ENCODE results near the gene NUDT15. TPM values are rescaled to one million over a fixed set of nuclear protein-coding genes. Genes with fewer than 3 reads are reported as not detected.
A peak's percentile ranks its signal among the peaks of the same experiment; 100 is the strongest.

NUDT15 gene
- total RNA-seq, 2 experiments from 2014 or later, result 14.4 to 16.2 TPM

GRCh38 chr13:48081739-48082138, 44.2 kb downstream of the NUDT15 start:
- Histone ChIP-seq H3K27me3 (ENCODE audit: control insufficient read depth in 1 of 2, insufficient read depth in 2 of 2, low read length in 2 of 2) (no peaks in the 10 kb centered on the region), H3K4me1 (ENCODE audit: insufficient read depth, low read length) (no peaks in the 10 kb centered on the region), H3K4me3 (ENCODE audit: low read length) (no peak overlapping the region), H3K36me3 (ENCODE audit: insufficient read depth, low read length) (peaks cover 84% of the 10 kb centered on the region), H3K9me3 (ENCODE audit: control insufficient read depth in 1 of 2, insufficient read depth in 1 of 2, low read length in 2 of 2) (no peaks in the 10 kb centered on the region), H3K27ac (ENCODE audit: low read depth in 1 of 2, low read length in 2 of 2) (no peak overlapping the region)
- POLR2A ChIA-PET, result no interaction called here
- Mint-ChIP-seq H3K4me1 (ENCODE audit: low read depth) (no peaks in the 10 kb centered on the region), H3K27me3 (no peaks in the 10 kb centered on the region), H3K9me3 (no peaks in the 10 kb centered on the region), H3K36me3 (ENCODE audit: low read depth) (peaks cover 94% of the 10 kb centered on the region), H3K27ac (no peak overlapping the region), H3K4me3 (no peak overlapping the region)
- no peak for DNase-seq
- TF ChIP-seq, protein P1, sequence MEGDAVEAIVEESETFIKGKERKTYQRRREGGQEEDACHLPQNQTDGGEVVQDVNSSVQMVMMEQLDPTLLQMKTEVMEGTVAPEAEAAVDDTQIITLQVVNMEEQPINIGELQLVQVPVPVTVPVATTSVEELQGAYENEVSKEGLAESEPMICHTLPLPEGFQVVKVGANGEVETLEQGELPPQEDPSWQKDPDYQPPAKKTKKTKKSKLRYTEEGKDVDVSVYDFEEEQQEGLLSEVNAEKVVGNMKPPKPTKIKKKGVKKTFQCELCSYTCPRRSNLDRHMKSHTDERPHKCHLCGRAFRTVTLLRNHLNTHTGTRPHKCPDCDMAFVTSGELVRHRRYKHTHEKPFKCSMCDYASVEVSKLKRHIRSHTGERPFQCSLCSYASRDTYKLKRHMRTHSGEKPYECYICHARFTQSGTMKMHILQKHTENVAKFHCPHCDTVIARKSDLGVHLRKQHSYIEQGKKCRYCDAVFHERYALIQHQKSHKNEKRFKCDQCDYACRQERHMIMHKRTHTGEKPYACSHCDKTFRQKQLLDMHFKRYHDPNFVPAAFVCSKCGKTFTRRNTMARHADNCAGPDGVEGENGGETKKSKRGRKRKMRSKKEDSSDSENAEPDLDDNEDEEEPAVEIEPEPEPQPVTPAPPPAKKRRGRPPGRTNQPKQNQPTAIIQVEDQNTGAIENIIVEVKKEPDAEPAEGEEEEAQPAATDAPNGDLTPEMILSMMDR (IDR thresholded peaks at IDR 0.05), result no peak
- ATAC-seq (ENCODE audit: poor library complexity), result no peak
- CTCF ChIA-PET, result no interaction called here
- intact Hi-C loops (cut with DNase I, micrococcal nuclease), result no loop called here

DNA sequence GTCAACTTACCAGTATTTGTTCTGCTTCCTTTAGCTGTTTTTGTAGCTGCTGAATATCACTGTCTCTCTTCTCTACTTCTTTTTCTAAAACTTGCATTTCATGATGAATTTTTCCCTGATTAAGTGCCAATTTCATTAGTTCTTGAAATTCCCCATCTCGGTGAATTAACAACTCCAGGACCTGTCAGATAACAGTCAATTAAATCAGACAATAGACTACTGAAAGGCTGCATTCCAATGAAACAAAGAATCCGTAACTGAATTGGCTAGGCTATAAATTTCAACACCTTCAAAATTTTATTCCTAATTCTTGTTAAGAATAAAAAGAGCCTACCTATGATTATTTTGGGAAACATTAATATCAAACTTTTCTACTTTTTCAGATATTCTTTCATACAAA, 48.7 kb downstream of the NUDT15 start:
- intact Hi-C loops (cut with DNase I, micrococcal nuclease), result no loop called here
- peaks cover 23% of the 10 kb centered on the region for H3K4me1 Mint-ChIP-seq (ENCODE audit: low read depth)
- POLR2A ChIA-PET, result no interaction called here
- no peaks in the 10 kb centered on the region for H3K9me3 Mint-ChIP-seq
- TF ChIP-seq, protein P1 (IDR thresholded peaks at IDR 0.05), result no peak
- H3K4me3 Mint-ChIP-seq, result no peak overlapping the region
- Histone ChIP-seq H3K36me3 (ENCODE audit: insufficient read depth, low read length) (peaks cover 54% of the 10 kb centered on the region), H3K27ac (ENCODE audit: low read depth in 1 of 2, low read length in 2 of 2) (no peak overlapping the region), H3K4me1 (ENCODE audit: insufficient read depth, low read length) (peaks cover 4% of the 10 kb centered on the region), H3K4me3 (ENCODE audit: low read length) (no peak overlapping the region), H3K9me3 (ENCODE audit: control insufficient read depth in 1 of 2, insufficient read depth in 1 of 2, low read length in 2 of 2) (no peaks in the 10 kb centered on the region), H3K27me3 (ENCODE audit: control insufficient read depth in 1 of 2, insufficient read depth in 2 of 2, low read length in 2 of 2) (no peaks in the 10 kb centered on the region)
- no peaks in the 10 kb centered on the region for H3K27me3 Mint-ChIP-seq
- ATAC-seq (ENCODE audit: poor library complexity) (no peak), DNase-seq (no peak)
- H3K27ac Mint-ChIP-seq, result no peak overlapping the region
- H3K36me3 Mint-ChIP-seq (ENCODE audit: low read depth), result peaks cover 59% of the 10 kb centered on the region
- CTCF ChIA-PET, result no interaction called here

GRCh38 chr13:48093588-48093987, 56.1 kb downstream of the NUDT15 start:
- ChIA-PET POLR2A (interaction anchor here (1.1 to 2.4 kb wide), 8 partner anchors 14 to 439 kb away, joined by 3 to 40 read pairs (median 6); partner anchors contain the start of genes LPAR6, NUDT15, RB1 and RCBTB2), CTCF (interaction anchor here (2.4 kb wide), 1 partner anchor 56 kb away, joined by 48 read pairs; the partner anchor contains the start of gene NUDT15)
- H3K27me3 ChIP-seq (ENCODE audit: control insufficient read depth in 1 of 2, insufficient read depth in 2 of 2, low read length in 2 of 2), result no peaks in the 10 kb centered on the region
- H3K4me3 Mint-ChIP-seq, result peak overlapping the region; percentile 100
- H3K4me3 ChIP-seq (ENCODE audit: low read length), result peak overlapping the region; percentile 85
- peaks cover 0 to 5% of the 10 kb centered on the region in 2 experiments for H3K9me3 ChIP-seq (ENCODE audit: control insufficient read depth in 1 of 2, insufficient read depth in 1 of 2, low read length in 2 of 2)
- intact Hi-C loops (cut with DNase I, micrococcal nuclease), result loop anchor here in 1 of 2 experiments (10.0 kb wide), 2 partner anchors 671 to 881 kb away; partner anchors contain the start of gene FNDC3A
- no peak overlapping the region for H3K27ac ChIP-seq (ENCODE audit: low read depth in 1 of 2, low read length in 2 of 2)
- H3K36me3 Mint-ChIP-seq (ENCODE audit: low read depth), result peaks cover 34% of the 10 kb centered on the region
- H3K4me1 Mint-ChIP-seq (ENCODE audit: low read depth), result peaks cover 65% of the 10 kb centered on the region
- no peak for ATAC-seq (ENCODE audit: poor library complexity)
- no peaks in the 10 kb centered on the region for H3K27me3 Mint-ChIP-seq
- peaks cover 10% of the 10 kb centered on the region for H3K36me3 ChIP-seq (ENCODE audit: insufficient read depth, low read length)
- TF ChIP-seq, protein P1 (IDR thresholded peaks at IDR 0.05), result no peak
- H3K4me1 ChIP-seq (ENCODE audit: insufficient read depth, low read length), result peaks cover 27% of the 10 kb centered on the region
- DNase-seq, result no peak
- peak overlapping the region; percentile 95 for H3K27ac Mint-ChIP-seq
- no peaks in the 10 kb centered on the region for H3K9me3 Mint-ChIP-seq

All from CD4-positive, alpha-beta T cell (primary cell).